ENCODE data around the gene KIAA2012. TPM values are rescaled to one million over a fixed set of nuclear protein-coding genes. Genes with fewer than 3 reads are reported as not detected.

KIAA2012 gene
- total and polyA plus RNA-seq, 2 of the 8 experiments (the other 6 are each of a cell fraction or from before 2014, with no cell fraction given) = not detected

- Histone ChIP-seq H3K23ac (ENCODE audit: insufficient read length) (no peak overlapping the region), H2AK5ac (ENCODE audit: low read depth, low read length) (no peak overlapping the region), H3K9ac (replicated peaks in 1 of 4; ENCODE audit: extremely low read depth in 1 of 4, low read depth in 3 of 4, low read length in 3 of 4) (no peak overlapping the region), H3K14ac (ENCODE audit: insufficient read length) (no peak overlapping the region), H3K4me3 (ENCODE audit: extremely low read depth in 1 of 4, insufficient read depth in 2 of 4, low read depth in 3 of 4, low read length in 4 of 4) (no peak overlapping the region), H3K79me2 (ENCODE audit: control insufficient read depth in 1 of 2, insufficient read depth in 2 of 2, low read length in 2 of 2) (no peaks in the 10 kb centered on the region), H4K20me1 (replicated peaks in 1 of 2; ENCODE audit: control insufficient read depth in 1 of 2, insufficient read depth in 2 of 2, low read length in 2 of 2) (no peaks in the 10 kb centered on the region), H2AFZ (ENCODE audit: low read length) (no peak overlapping the region), H2BK120ac (replicated peaks; ENCODE audit: low read depth, low read length) (no peak overlapping the region), H3K27ac (ENCODE audit: low read depth, low read length) (no peak overlapping the region), H3K18ac (ENCODE audit: extremely low read depth, low read length) (no peak overlapping the region), H2BK15ac (ENCODE audit: low read length) (0 out of 2 replicates have a peak overlapping the region, but pooled peaks have one; percentile 83), H4K5ac (ENCODE audit: insufficient read length, low read depth, low read length) (no peak overlapping the region), H3K56ac (replicated peaks; ENCODE audit: insufficient read length, low read depth, low read length) (no peak overlapping the region), H3K27me3 (replicated peaks in 1 of 4; ENCODE audit: control insufficient read depth in 3 of 4, extremely low read depth in 1 of 4, insufficient read depth in 3 of 4, low read length in 3 of 4) (no peaks in the 10 kb centered on the region), H3K79me1 (ENCODE audit: low read depth, low read length) (no peaks in the 10 kb centered on the region), H2BK20ac (ENCODE audit: low read length) (0 out of 2 replicates have a peak overlapping the region, but pooled peaks have one; percentile 83), H2BK5ac (ENCODE audit: low read depth, low read length) (no peak overlapping the region), H3K36me3 (ENCODE audit: control insufficient read depth in 2 of 4, insufficient read depth in 4 of 4, low read length in 3 of 4) (no peaks in the 10 kb centered on the region), H3K4me1 (replicated peaks in 1 of 4; ENCODE audit: control insufficient read depth in 3 of 4, insufficient read depth in 4 of 4, low read length in 3 of 4) (peaks cover 2 to 8% (median 6%) of the 10 kb centered on the region in 4 experiments; a peak in 6 of 7 replicates), H2BK12ac (ENCODE audit: low read depth, low read length) (peak overlapping the region; percentile 92; the same call in 1 of the 2 replicates), H4K91ac (replicated peaks; ENCODE audit: insufficient read length, low read length) (no peak overlapping the region), H3K4me2 (ENCODE audit: insufficient read depth in 1 of 2, low read depth in 2 of 2, low read length in 2 of 2) (no peak overlapping the region), H4K8ac (ENCODE audit: extremely low read depth, insufficient read depth, low read length) (no peak overlapping the region), H3K9me3 (ENCODE audit: insufficient read depth in 2 of 2, low read depth in 1 of 2, low read length in 1 of 2) (no peaks in the 10 kb centered on the region; a peak in 1 of 4 replicates), H3K4ac (replicated peaks; ENCODE audit: insufficient read length, low read depth, low read length) (no peak overlapping the region), H3K23me2 (ENCODE audit: low read depth, low read length) (no peaks in the 10 kb centered on the region)
- ChIA-PET POLR2A (ENCODE audit: partially characterized antibody) (interaction anchor here (1.2 to 6.5 kb wide), 3 partner anchors 13 to 21 kb away, joined by 3 to 46 read pairs (median 5); partner anchors contain the start of gene SUMO1), CTCF (ENCODE audit: partially characterized antibody) (interaction anchor here (0.7 to 1.5 kb wide), 3 partner anchors 28 to 1332 kb away, joined by 3 to 4 read pairs (median 3); no protein-coding TSS in a partner anchor)
- WGBS, 2 experiments (ENCODE audit: extremely low coverage in 1 of 2, insufficient coverage in 1 of 2, insufficient read length in 1 of 2, insufficient replicate concordance in 2 of 2, low coverage in 1 of 2, low lambda C conversion rate in 2 of 2, missing lambda C conversion rate in 1 of 2) = 89% methylated on average over 5 of the region's 5 CpGs; no CpG with 5 or more reads in 1 of the 2 experiments
- DNase-seq (ENCODE audit: low read depth in 1 of 2, low spot score in 2 of 2) = no peak
- no peak for FAIRE-seq
- no peak for TF ChIP-seq ASH2L (IDR thresholded peaks at IDR 0.05; ENCODE audit: low read length)
- TF ChIP-seq SIN3A (conservative IDR thresholded peaks at IDR 0.05 in 1 of 2, IDR thresholded peaks at IDR 0.05 in 1 of 2; ENCODE audit: low read depth in 1 of 2, low read length in 2 of 2) = no peak
- no peak for TF ChIP-seq RFX5 (IDR thresholded peaks at IDR 0.05; ENCODE audit: borderline replicate concordance, low read depth, low read length)
- TF ChIP-seq MAX (IDR thresholded peaks at IDR 0.05) = no peak
- TF ChIP-seq RAD21 (IDR thresholded peaks at IDR 0.05 in 1 of 2, conservative IDR thresholded peaks at IDR 0.05 in 1 of 2; ENCODE audit: low read depth in 2 of 2, low read length in 2 of 2) = no peak
- no peak for TF ChIP-seq SUZ12 (IDR thresholded peaks at IDR 0.05; ENCODE audit: low read length)
These were observed 178.4 kb downstream of the KIAA2012 start for GRCh38 chr2:202251494-202251893.

Data from H1 (cell line).